Panc1 (cell line): ENCODE results near the gene SLC26A11. TPM values are rescaled to one million over a fixed set of nuclear protein-coding genes. Genes with fewer than 3 reads are reported as not detected.

ENCODE experiments used
- ATAC-seq: fragments of 200-7000 bp; cut with Tn5 transposase; 2 replicates; pipeline ENCODE4 v1.9.1; 2020; ENCODE audit warnings: mild to moderate bottlenecking, moderate library complexity
- BruUV-seq: library from RNA; stranded (reverse); fragments of 400-500 nt; replicated peaks from 2 replicates; lab custom pipeline; 2021; lab: Mats Ljungman, UMichigan
- CTCF ChIA-PET: fragments of 300-600 bp; sonication (Branson Sonifier 250); formaldehyde crosslinking; loops from one replicate; lab custom pipeline; 2022; ENCODE audit warnings: antibody characterized with exemption; lab: Charles Lee
- POLR2A ChIA-PET: fragments of 300-600 bp; sonication (Branson Sonifier 250); formaldehyde crosslinking; loops from one replicate; lab custom pipeline; 2022; ENCODE audit warnings: antibody characterized with exemption; lab: Charles Lee
- DNase-seq: peaks from one replicate; pipeline ENCODE4 v3.0.0-alpha.2; 2010; ENCODE audit warnings: low read depth, low spot score
- H3K27ac ChIP-seq: 2 replicates; pipeline ENCODE4 v1.5.1; 2011; ENCODE audit warnings: mild to moderate bottlenecking, low read length, inconsistent platforms
- H3K27me3 ChIP-seq: fragments of 200-500 bp; sonication (Bioruptor generic); 2 replicates; pipeline ENCODE4 v1.6.0; 2014; ENCODE audit warnings: low read length, inconsistent platforms; ENCODE audit not compliant: control insufficient read depth, insufficient read depth
- H3K36me3 ChIP-seq: fragments of 200-500 bp; sonication (Bioruptor generic); 2 replicates; pipeline ENCODE4 v1.5.1; 2014; ENCODE audit warnings: inconsistent platforms, mild to moderate bottlenecking, low read length, moderate library complexity; ENCODE audit not compliant: control insufficient read depth, insufficient read depth
- H3K4me1 ChIP-seq: 2 replicates; pipeline ENCODE4 v1.5.1; 2011; ENCODE audit warnings: inconsistent platforms, mild to moderate bottlenecking, low read length, moderate library complexity; ENCODE audit not compliant: control insufficient read depth, insufficient read depth
- H3K4me3 ChIP-seq, 2 experiments: 2 replicates each; pipeline ENCODE4 v1.5.1; 2011 to 2012; ENCODE audit warnings: low read depth in 2 of 2, low read length in 2 of 2, mild to moderate bottlenecking in 2 of 2, inconsistent platforms in 1 of 2, moderate library complexity in 1 of 2
- H3K9me3 ChIP-seq: fragments of 200-500 bp; sonication (Bioruptor generic); 2 replicates; pipeline ENCODE4 v1.5.1; 2014; ENCODE audit warnings: low read depth, mild to moderate bottlenecking, inconsistent platforms, low read length, moderate library complexity; ENCODE audit not compliant: control insufficient read depth, insufficient read depth
- POLR2AphosphoS5 ChIP-seq: IDR thresholded peaks from 2 replicates; pipeline ENCODE4 v1.6.1; 2012; ENCODE audit warnings: mild to moderate bottlenecking, low read depth, low read length, moderate library complexity
- SIN3A ChIP-seq: IDR thresholded peaks from 2 replicates; pipeline ENCODE4 v1.6.1; 2012; ENCODE audit warnings: low read depth, mild to moderate bottlenecking, low read length, moderate library complexity, borderline replicate concordance; ENCODE audit not compliant: insufficient read depth
- TCF7L2 ChIP-seq: IDR thresholded peaks from 2 replicates; pipeline ENCODE4 v1.6.1; 2011; ENCODE audit warnings: mild to moderate bottlenecking, low read depth, low read length, inconsistent platforms
- in situ Hi-C: cut with HindIII; loops from 2 replicates; pipeline ENCODE4 v1.10.0; 2016; ENCODE audit warnings: low sequenced_read_pairs, low pct_unique_long_range_greater_than_20kb
- intact Hi-C: fragments of 100-400 bp; cut with micrococcal nuclease; formaldehyde crosslinking; loops from one replicate; pipeline ENCODE4 v1.10.0; 2022; ENCODE audit not compliant: unreplicated experiment
- total RNA-seq: library from RNA; stranded (reverse); gene quantifications from one replicate; pipeline ENCODE4 v1.2.1, GENCODE V29; 2021; ENCODE audit not compliant: unreplicated experiment
- TF ChIP-seq, protein P1 (sequence below): fragments of 450-650 bp; IDR thresholded peaks from 2 replicates; pipeline ENCODE4 v1.5.1; 2017; ENCODE audit warnings: mild to moderate bottlenecking
- TF ChIP-seq, protein P2 (sequence below), 2 experiments: IDR thresholded peaks; 2 replicates each; pipeline ENCODE4 v1.6.1; 2011 to 2012; ENCODE audit warnings: low read depth in 2 of 2, control low read depth in 1 of 2, low read length in 1 of 2, mild to moderate bottlenecking in 1 of 2, moderate library complexity in 1 of 2; ENCODE audit not compliant: insufficient read depth in 1 of 2

The SLC26A11 gene
- total RNA-seq, 1 experiment from 2014 or later, result 30.9 TPM

DNA sequence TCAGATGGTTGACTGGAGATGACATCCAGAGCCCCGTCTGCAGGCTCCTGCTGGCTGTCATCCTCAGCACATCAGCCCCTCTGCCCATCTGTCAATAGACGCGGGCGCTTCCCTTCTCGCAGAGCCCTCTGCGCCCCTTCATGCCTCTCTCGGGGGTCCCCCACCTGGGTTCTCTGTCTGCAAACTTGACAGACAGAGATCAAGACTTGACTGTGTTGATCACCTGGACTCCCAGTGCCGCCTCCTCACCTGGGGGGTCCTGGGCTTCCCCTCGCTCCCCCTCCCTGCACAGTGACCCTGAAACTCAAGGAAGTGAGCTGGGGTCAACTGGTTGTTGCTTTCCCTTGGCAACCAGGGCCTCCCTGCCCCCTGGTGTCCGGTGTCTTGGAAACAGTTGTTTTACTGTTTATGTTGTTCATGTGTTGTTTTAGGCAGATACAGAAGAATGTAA lies 72.3 kb downstream of the SLC26A11 start:
- H3K27ac ChIP-seq, result no peak overlapping the region
- no peaks in the 10 kb centered on the region for H3K4me1 ChIP-seq
- TF ChIP-seq POLR2AphosphoS5 (no peak), TCF7L2 (no peak), SIN3A (no peak)
- TF ChIP-seq, protein P1, sequence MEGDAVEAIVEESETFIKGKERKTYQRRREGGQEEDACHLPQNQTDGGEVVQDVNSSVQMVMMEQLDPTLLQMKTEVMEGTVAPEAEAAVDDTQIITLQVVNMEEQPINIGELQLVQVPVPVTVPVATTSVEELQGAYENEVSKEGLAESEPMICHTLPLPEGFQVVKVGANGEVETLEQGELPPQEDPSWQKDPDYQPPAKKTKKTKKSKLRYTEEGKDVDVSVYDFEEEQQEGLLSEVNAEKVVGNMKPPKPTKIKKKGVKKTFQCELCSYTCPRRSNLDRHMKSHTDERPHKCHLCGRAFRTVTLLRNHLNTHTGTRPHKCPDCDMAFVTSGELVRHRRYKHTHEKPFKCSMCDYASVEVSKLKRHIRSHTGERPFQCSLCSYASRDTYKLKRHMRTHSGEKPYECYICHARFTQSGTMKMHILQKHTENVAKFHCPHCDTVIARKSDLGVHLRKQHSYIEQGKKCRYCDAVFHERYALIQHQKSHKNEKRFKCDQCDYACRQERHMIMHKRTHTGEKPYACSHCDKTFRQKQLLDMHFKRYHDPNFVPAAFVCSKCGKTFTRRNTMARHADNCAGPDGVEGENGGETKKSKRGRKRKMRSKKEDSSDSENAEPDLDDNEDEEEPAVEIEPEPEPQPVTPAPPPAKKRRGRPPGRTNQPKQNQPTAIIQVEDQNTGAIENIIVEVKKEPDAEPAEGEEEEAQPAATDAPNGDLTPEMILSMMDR, result no peak
- TF ChIP-seq, protein P2, sequence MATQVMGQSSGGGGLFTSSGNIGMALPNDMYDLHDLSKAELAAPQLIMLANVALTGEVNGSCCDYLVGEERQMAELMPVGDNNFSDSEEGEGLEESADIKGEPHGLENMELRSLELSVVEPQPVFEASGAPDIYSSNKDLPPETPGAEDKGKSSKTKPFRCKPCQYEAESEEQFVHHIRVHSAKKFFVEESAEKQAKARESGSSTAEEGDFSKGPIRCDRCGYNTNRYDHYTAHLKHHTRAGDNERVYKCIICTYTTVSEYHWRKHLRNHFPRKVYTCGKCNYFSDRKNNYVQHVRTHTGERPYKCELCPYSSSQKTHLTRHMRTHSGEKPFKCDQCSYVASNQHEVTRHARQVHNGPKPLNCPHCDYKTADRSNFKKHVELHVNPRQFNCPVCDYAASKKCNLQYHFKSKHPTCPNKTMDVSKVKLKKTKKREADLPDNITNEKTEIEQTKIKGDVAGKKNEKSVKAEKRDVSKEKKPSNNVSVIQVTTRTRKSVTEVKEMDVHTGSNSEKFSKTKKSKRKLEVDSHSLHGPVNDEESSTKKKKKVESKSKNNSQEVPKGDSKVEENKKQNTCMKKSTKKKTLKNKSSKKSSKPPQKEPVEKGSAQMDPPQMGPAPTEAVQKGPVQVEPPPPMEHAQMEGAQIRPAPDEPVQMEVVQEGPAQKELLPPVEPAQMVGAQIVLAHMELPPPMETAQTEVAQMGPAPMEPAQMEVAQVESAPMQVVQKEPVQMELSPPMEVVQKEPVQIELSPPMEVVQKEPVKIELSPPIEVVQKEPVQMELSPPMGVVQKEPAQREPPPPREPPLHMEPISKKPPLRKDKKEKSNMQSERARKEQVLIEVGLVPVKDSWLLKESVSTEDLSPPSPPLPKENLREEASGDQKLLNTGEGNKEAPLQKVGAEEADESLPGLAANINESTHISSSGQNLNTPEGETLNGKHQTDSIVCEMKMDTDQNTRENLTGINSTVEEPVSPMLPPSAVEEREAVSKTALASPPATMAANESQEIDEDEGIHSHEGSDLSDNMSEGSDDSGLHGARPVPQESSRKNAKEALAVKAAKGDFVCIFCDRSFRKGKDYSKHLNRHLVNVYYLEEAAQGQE (IDR thresholded peaks at IDR 0.05; ENCODE audit: insufficient read depth in 1 of 2, low read depth in 2 of 2, low read length in 1 of 2), result no peak
- intact Hi-C loops, result no loop called here
- BruUV-seq, result no TSS peak
- peaks cover 14% of the 10 kb centered on the region for H3K36me3 ChIP-seq
- DNase-seq (no peak), ATAC-seq (no peak)
- ChIA-PET POLR2A (no interaction called here), CTCF (interaction anchor here (0.6 kb wide), 1 partner anchor 998 kb away, joined by 3 read pairs; no protein-coding TSS in a partner anchor)
- in situ Hi-C loops, result no loop called here
- H3K27me3 ChIP-seq, result no peaks in the 10 kb centered on the region
- no peaks in the 10 kb centered on the region for H3K9me3 ChIP-seq
- H3K4me3 ChIP-seq, result no peak overlapping the region

DNA sequence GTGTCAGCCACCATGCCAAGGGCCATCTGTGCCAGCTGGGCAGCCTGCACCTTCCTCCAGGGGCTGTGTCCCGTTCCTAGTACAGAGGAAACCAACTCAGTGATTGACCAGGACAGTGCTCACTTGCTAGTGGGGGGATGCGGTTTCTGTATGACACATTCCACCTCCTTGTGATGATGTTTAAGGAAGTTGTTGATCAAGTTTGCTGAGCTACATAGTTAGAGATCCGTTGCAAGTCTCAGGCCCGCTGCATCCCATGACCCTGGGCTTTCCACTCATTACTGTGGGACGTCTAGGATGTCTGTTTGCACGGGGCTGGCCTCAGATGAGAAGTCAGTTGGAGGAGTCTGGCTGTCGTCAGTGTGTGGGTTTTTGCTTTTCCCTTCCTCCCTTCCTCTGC lies 74.0 kb downstream of the SLC26A11 start:
- DNase-seq (no peak), ATAC-seq (no peak)
- Histone ChIP-seq H3K9me3 (no peaks in the 10 kb centered on the region), H3K27ac (no peak overlapping the region), H3K27me3 (no peaks in the 10 kb centered on the region), H3K4me1 (peaks cover 7% of the 10 kb centered on the region; the same call in 1 of the 2 replicates), H3K36me3 (peaks cover 14% of the 10 kb centered on the region), H3K4me3 (no peak overlapping the region)
- in situ Hi-C loops, result no loop called here
- TF ChIP-seq, protein P1, result no peak
- TF ChIP-seq, protein P2 (IDR thresholded peaks at IDR 0.05; ENCODE audit: insufficient read depth in 1 of 2, low read depth in 2 of 2, low read length in 1 of 2), result no peak
- TF ChIP-seq POLR2AphosphoS5, result no peak
- no peak for TF ChIP-seq TCF7L2
- no peak for TF ChIP-seq SIN3A
- intact Hi-C loops, result no loop called here
- ChIA-PET CTCF (no interaction called here), POLR2A (no interaction called here)
- BruUV-seq, result TSS peak; percentile 44
